ENCODE measurements around the gene GAS2L1. TPM values are rescaled to one million over a fixed set of nuclear protein-coding genes. Genes with fewer than 3 reads are reported as not detected.

Gene GAS2L1
- total and polyA plus RNA-seq, 2 of the 4 experiments (the other 2 are of a cell fraction) = 1.4 to 15.6 TPM

DNA sequence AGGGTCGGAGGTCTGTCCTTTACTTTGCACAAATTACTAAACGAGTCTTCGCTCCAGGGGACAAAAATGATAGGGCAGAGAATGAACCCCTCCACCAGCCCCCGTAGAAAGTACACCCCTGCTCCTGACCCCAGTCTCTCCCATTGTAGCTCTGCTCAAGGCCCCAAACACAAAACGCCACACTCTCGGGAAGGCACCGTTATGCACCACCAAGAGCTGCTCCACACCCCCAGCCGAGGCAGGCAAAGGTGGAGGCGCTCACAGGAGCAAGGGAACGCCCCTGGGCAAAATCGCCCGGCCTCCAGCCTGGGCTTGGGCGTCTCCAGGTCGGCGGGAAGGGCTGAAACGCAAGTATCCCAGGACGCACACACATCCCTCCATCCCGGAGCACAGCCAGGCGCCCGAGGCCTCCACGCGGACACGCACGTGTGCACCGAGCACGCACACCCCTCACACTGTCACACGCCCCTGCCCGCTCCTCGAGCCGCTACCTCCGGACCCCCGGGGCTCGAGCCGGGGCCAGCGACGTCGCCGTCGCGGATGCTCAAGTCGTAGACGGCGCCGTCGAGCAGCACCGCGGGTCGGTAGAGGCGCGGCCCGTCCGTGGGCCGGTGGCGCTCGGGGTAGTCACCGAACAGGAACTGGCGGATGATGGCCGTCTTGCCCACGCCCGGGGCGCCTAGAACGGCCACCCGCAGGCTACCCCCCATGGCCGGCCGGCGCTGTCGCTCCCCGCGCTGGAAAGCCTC, 8.3 kb downstream of the GAS2L1 start:
- H3K4me1 ChIP-seq (ENCODE audit: control insufficient read depth, insufficient read depth, low read length) = peaks cover 4% of the 10 kb centered on the region
- CTCF ChIA-PET = no interaction called here

More for the DNA sequence above, 8.3 kb downstream of the GAS2L1 start:
- WGBS, 2 experiments (ENCODE audit: extremely low coverage in 2 of 2, insufficient read length in 1 of 2) = 7% methylated on average over 26 of the region's 69 CpGs; no CpG with 5 or more reads in 1 of the 2 experiments
- no peaks in the 10 kb centered on the region for H3K9me3 ChIP-seq (ENCODE audit: control insufficient read depth, insufficient read depth, low read length)
- no peak overlapping the region for H3K14ac ChIP-seq (replicated peaks; ENCODE audit: low read depth, low read length)
- H2BK15ac ChIP-seq (ENCODE audit: low read depth, low read length) = no peak overlapping the region
- no peak overlapping the region for H4K5ac ChIP-seq (ENCODE audit: low read depth, low read length)
- 0 out of 2 replicates have a peak, but pooled peaks cover 5% of the 10 kb centered on the region for H3K9me1 ChIP-seq (ENCODE audit: insufficient read depth, low read length)
- peak overlapping the region; percentile 43 for H2AFZ ChIP-seq (replicated peaks; ENCODE audit: low read length, poor library complexity)
- no peak for DNase-seq
- no peak overlapping the region for H2AK5ac ChIP-seq (ENCODE audit: low read depth, low read length)
- ATAC-seq (ENCODE audit: low read depth) = no peak
- dilution Hi-C loops (cut with HindIII; ENCODE audit: low sequenced_read_pairs, unreplicated experiment) (no loop called here), intact Hi-C loops (cut with micrococcal nuclease) (no loop called here), in situ Hi-C loops (cut with MboI; ENCODE audit: low sequenced_read_pairs) (no loop called here)
- H3K27me3 ChIP-seq (ENCODE audit: control insufficient read depth, insufficient read depth, low read length) = peaks cover 47% of the 10 kb centered on the region
- H3K56ac ChIP-seq (ENCODE audit: extremely low read depth, insufficient read depth, low read length) = no peak overlapping the region
- no peak overlapping the region for H3K4me3 ChIP-seq (ENCODE audit: insufficient read depth, low read depth, low read length)
- H2BK20ac ChIP-seq (ENCODE audit: low read depth, low read length) = no peak overlapping the region
- no peak overlapping the region for H3K4me2 ChIP-seq (ENCODE audit: low read depth, low read length)
- H3K23ac ChIP-seq (ENCODE audit: low read depth, low read length) = no peak overlapping the region; the same call in 1 of the 2 replicates
- TF ChIP-seq CHD1 (IDR thresholded peaks at IDR 0.05; ENCODE audit: low read depth, low read length) (no peak), RFX5 (IDR thresholded peaks at IDR 0.05; ENCODE audit: low read depth, low read length) (no peak), POLR2A (IDR thresholded peaks at IDR 0.05; ENCODE audit: low read depth, low read length) (no peak)
- TF ChIP-seq, protein P1, sequence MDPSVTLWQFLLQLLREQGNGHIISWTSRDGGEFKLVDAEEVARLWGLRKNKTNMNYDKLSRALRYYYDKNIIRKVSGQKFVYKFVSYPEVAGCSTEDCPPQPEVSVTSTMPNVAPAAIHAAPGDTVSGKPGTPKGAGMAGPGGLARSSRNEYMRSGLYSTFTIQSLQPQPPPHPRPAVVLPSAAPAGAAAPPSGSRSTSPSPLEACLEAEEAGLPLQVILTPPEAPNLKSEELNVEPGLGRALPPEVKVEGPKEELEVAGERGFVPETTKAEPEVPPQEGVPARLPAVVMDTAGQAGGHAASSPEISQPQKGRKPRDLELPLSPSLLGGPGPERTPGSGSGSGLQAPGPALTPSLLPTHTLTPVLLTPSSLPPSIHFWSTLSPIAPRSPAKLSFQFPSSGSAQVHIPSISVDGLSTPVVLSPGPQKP (IDR thresholded peaks at IDR 0.05; ENCODE audit: borderline replicate concordance, low read depth, low read length) = no peak
- H2BK5ac ChIP-seq (ENCODE audit: low read depth, low read length, poor library complexity, severe bottlenecking) = no peak overlapping the region
- no peak overlapping the region for H3K27ac ChIP-seq (ENCODE audit: insufficient read depth, low read length)
- no TSS peak for BruUV-seq (replicated peaks)
- H3K36me3 ChIP-seq (ENCODE audit: control insufficient read depth, insufficient read depth, low read length) = peaks cover 2% of the 10 kb centered on the region; the same call in 1 of the 2 replicates
- no peak overlapping the region for H2BK120ac ChIP-seq (ENCODE audit: low read depth, low read length)
- peaks cover 31% of the 10 kb centered on the region for H4K20me1 ChIP-seq (ENCODE audit: insufficient read depth, low read length)
- no peak overlapping the region for H3K4ac ChIP-seq (ENCODE audit: low read depth, low read length)
- POLR2A ChIA-PET (ENCODE audit: unreplicated experiment) = no interaction called here
- H4K91ac ChIP-seq (ENCODE audit: insufficient read depth, low read depth, low read length) = no peak overlapping the region
- no peak overlapping the region for H4K8ac ChIP-seq (ENCODE audit: low read depth in 2 of 2, low read length in 2 of 2)
- H3K18ac ChIP-seq (ENCODE audit: low read depth, low read length) = no peak overlapping the region
- H3K9ac ChIP-seq (ENCODE audit: low read depth, low read length) = no peak overlapping the region
- H3K79me1 ChIP-seq (ENCODE audit: low read depth in 1 of 2, low read length in 2 of 2) = peaks cover 0 to 16% of the 10 kb centered on the region in 2 experiments; a peak in 2 of 4 replicates
- no peak overlapping the region for H2AK9ac ChIP-seq (replicated peaks; ENCODE audit: low read depth, low read length, poor library complexity)

Data from IMR-90 (cell line).